IMR-90 (cell line): Measurements from ENCODE around the gene LRRC37B. TPM values are rescaled to one million over a fixed set of nuclear protein-coding genes. Genes with fewer than 3 reads are reported as not detected.

Experiments used
- ATAC-seq: fragments of 200-7000 bp; cut with Tn5 transposase; 2 replicates; pipeline ENCODE4 v1.9.1; 2020; ENCODE audit warnings: low read depth, mild to moderate bottlenecking, moderate library complexity
- BruUV-seq: library from RNA; stranded (reverse); fragments of 400-500 nt; replicated peaks from 2 replicates; lab custom pipeline; 2021; lab: Mats Ljungman, UMichigan
- CTCF ChIA-PET: fragments of 300-600 bp; formaldehyde crosslinking; extraction: SDS; loops from one replicate; lab custom pipeline; 2021; ENCODE audit warnings: antibody characterized with exemption; lab: Yijun Ruan, JAX
- POLR2A ChIA-PET: fragments of 300-600 bp; sonication (Branson Sonifier 250); formaldehyde crosslinking; loops from one replicate; lab custom pipeline; 2022; ENCODE audit warnings: antibody characterized with exemption; ENCODE audit not compliant: unreplicated experiment; lab: Charles Lee
- DNase-seq: peaks from one replicate; pipeline ENCODE4 v3.0.0; 2013
- H2AFZ ChIP-seq: replicated peaks from 2 replicates; pipeline ENCODE3; 2013; ENCODE audit warnings: low read length, mild to moderate bottlenecking; ENCODE audit not compliant: poor library complexity
- H2AK5ac ChIP-seq: 2 replicates; pipeline ENCODE4 v1.6.1; 2013; ENCODE audit warnings: low read depth, low read length, inconsistent platforms
- H2AK9ac ChIP-seq: replicated peaks from 2 replicates; pipeline ENCODE3; 2013; ENCODE audit warnings: mild to moderate bottlenecking, low read depth, low read length, moderate library complexity; ENCODE audit not compliant: poor library complexity
- H2BK120ac ChIP-seq: 2 replicates; pipeline ENCODE4 v1.6.1; 2013; ENCODE audit warnings: low read depth, low read length, inconsistent platforms
- H2BK15ac ChIP-seq: 3 replicates; pipeline ENCODE4 v1.6.1; 2013; ENCODE audit warnings: low read depth, low read length, inconsistent platforms
- H2BK20ac ChIP-seq: 2 replicates; pipeline ENCODE4 v1.6.1; 2013; ENCODE audit warnings: low read depth, mild to moderate bottlenecking, inconsistent platforms, low read length, moderate library complexity
- H2BK5ac ChIP-seq: 2 replicates; pipeline ENCODE4 v1.6.1; 2013; ENCODE audit warnings: mild to moderate bottlenecking, low read depth, low read length, inconsistent platforms; ENCODE audit not compliant: poor library complexity, severe bottlenecking
- H3K14ac ChIP-seq: replicated peaks from 2 replicates; pipeline ENCODE4 v1.6.1; 2013; ENCODE audit warnings: low read depth, low read length, inconsistent platforms
- H3K18ac ChIP-seq: 2 replicates; pipeline ENCODE4 v1.6.1; 2013; ENCODE audit warnings: low read depth, low read length, control low read depth
- H3K23ac ChIP-seq: 2 replicates; pipeline ENCODE4 v1.6.1; 2013; ENCODE audit warnings: low read depth, low read length, inconsistent platforms
- H3K27ac ChIP-seq: 2 replicates; pipeline ENCODE4 v1.5.1; 2013; ENCODE audit warnings: mild to moderate bottlenecking, control low read depth, low read length; ENCODE audit not compliant: insufficient read depth
- H3K27me3 ChIP-seq: 2 replicates; pipeline ENCODE4 v1.6.1; 2013; ENCODE audit warnings: low read length; ENCODE audit not compliant: control insufficient read depth, insufficient read depth
- H3K36me3 ChIP-seq: 2 replicates; pipeline ENCODE4 v1.6.1; 2013; ENCODE audit warnings: low read length, mixed read lengths; ENCODE audit not compliant: control insufficient read depth, insufficient read depth
- H3K4ac ChIP-seq: 2 replicates; pipeline ENCODE4 v1.6.1; 2013; ENCODE audit warnings: low read depth, low read length, inconsistent platforms
- H3K4me1 ChIP-seq: 2 replicates; pipeline ENCODE4 v1.6.1; 2013; ENCODE audit warnings: low read length, mixed read lengths; ENCODE audit not compliant: control insufficient read depth, insufficient read depth
- H3K4me2 ChIP-seq: 2 replicates; pipeline ENCODE4 v1.6.1; 2013; ENCODE audit warnings: low read depth, mild to moderate bottlenecking, control low read depth, low read length, moderate library complexity
- H3K4me3 ChIP-seq: 2 replicates; pipeline ENCODE4 v1.5.1; 2013; ENCODE audit warnings: low read depth, mild to moderate bottlenecking, control low read depth, low read length, moderate library complexity; ENCODE audit not compliant: insufficient read depth
- H3K56ac ChIP-seq: 2 replicates; pipeline ENCODE4 v1.6.1; 2013; ENCODE audit warnings: low read length, inconsistent platforms; ENCODE audit not compliant: insufficient read depth; ENCODE audit errors: extremely low read depth
- H3K79me1 ChIP-seq, 2 experiments: 2 replicates each; pipeline ENCODE4 v1.6.1; 2013; ENCODE audit warnings: low read length in 2 of 2, inconsistent platforms in 1 of 2, low read depth in 1 of 2
- H3K9ac ChIP-seq: 2 replicates; pipeline ENCODE4 v1.6.1; 2013; ENCODE audit warnings: low read depth, low read length, control low read depth
- H3K9me1 ChIP-seq: 2 replicates; pipeline ENCODE4 v1.6.1; 2013; ENCODE audit warnings: low read length, inconsistent platforms; ENCODE audit not compliant: insufficient read depth
- H3K9me3 ChIP-seq: 2 replicates; pipeline ENCODE4 v1.6.1; 2013; ENCODE audit warnings: low read length; ENCODE audit not compliant: control insufficient read depth, insufficient read depth
- H4K20me1 ChIP-seq: 2 replicates; pipeline ENCODE4 v1.6.1; 2013; ENCODE audit warnings: low read length, inconsistent platforms; ENCODE audit not compliant: insufficient read depth
- H4K5ac ChIP-seq: 2 replicates; pipeline ENCODE4 v1.6.1; 2013; ENCODE audit warnings: mild to moderate bottlenecking, low read depth, low read length, control low read depth
- H4K8ac ChIP-seq, 2 experiments: 2 replicates each; pipeline ENCODE4 v1.6.1; 2013; ENCODE audit warnings: low read depth in 2 of 2, low read length in 2 of 2, control low read depth in 1 of 2, inconsistent platforms in 1 of 2
- H4K91ac ChIP-seq: 2 replicates; pipeline ENCODE4 v1.6.1; 2013; ENCODE audit warnings: low read depth, low read length, inconsistent platforms; ENCODE audit not compliant: insufficient read depth
- CTCF ChIP-seq: conservative IDR thresholded peaks from 2 replicates; pipeline ENCODE4 v1.5.1; 2012; ENCODE audit warnings: mild to moderate bottlenecking, low read depth, low read length, improper control_type of control experiment
- FOS ChIP-seq: fragments of 150-350 bp; IDR thresholded peaks from 2 replicates; pipeline ENCODE4 v1.6.1; 2016; ENCODE audit warnings: low read depth, low read length
- NFE2L2 ChIP-seq: fragments of 150-350 bp; IDR thresholded peaks from 2 replicates; pipeline ENCODE4 v1.6.1; 2016; ENCODE audit warnings: low read depth, mild to moderate bottlenecking, low read length
- RFX5 ChIP-seq: IDR thresholded peaks from 2 replicates; pipeline ENCODE4 v1.8.0; 2012; ENCODE audit warnings: low read depth, mild to moderate bottlenecking, low read length, moderate library complexity
- WGBS, 2 experiments: methylation state at CpG; one replicate each; pipeline versions ENCODE4 v1.1.5 to v1.1.7; 2013; ENCODE audit warnings: missing lambda C conversion rate in 2 of 2; ENCODE audit not compliant: insufficient read length in 1 of 2; ENCODE audit errors: extremely low coverage in 2 of 2; 5-methylcytosine and 5-hydroxymethylcytosine counted together
- dilution Hi-C: fragments of 300-500 bp; cut with HindIII; formaldehyde crosslinking; loops from one replicate; pipeline ENCODE4 v1.14.3; 2018; ENCODE audit warnings: low sequenced_read_pairs; ENCODE audit not compliant: unreplicated experiment
- in situ Hi-C: fragments of 300-500 bp; cut with MboI; formaldehyde crosslinking; loops from 3 replicates; pipeline ENCODE4 v1.14.3; 2019; ENCODE audit warnings: low sequenced_read_pairs, inconsistent platforms, mixed read lengths
- intact Hi-C: fragments of 100-400 bp; cut with micrococcal nuclease; formaldehyde crosslinking; loops from 2 replicates; pipeline ENCODE4 v1.10.0; 2022
- polyA plus RNA-seq, 3 experiments: library from polyadenylated mRNA; depleted of rRNA; stranded (reverse); fragments of >200 nt; gene quantifications; 2 replicates each; pipeline ENCODE4 v1.2.3, GENCODE V29; 2012; ENCODE audit warnings: low replicate concordance in 1 of 3
- total RNA-seq: library from RNA; depleted of rRNA; stranded (reverse); fragments of >200 nt; gene quantifications from 2 replicates; pipeline ENCODE4 v1.2.3, GENCODE V29; 2012

The LRRC37B gene
- total and polyA plus RNA-seq, 2 of the 4 experiments (the other 2 are of a cell fraction), result 4.3 to 7.2 TPM

DNA sequence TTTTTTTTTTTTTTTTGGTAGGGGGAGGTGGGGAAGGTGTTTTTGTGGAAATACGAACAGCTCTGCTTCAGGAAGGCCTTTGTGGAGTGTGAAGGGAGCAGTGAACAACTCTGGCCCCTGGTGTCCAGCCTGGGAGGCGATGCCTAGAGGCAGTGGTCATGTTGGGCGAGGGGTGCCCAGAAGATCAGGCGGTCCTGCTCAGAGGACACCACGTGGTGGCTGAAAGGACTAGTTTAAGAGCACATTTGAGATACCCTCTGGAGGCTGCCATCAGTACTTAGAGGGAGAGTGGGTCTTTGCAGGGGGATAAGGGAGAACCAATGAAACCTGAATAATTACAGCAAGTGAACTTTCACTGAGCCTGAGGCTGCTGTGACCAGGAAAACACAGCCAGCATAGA is 95.0 kb downstream of the LRRC37B start:
- dilution Hi-C loops, result no loop called here
- Histone ChIP-seq H2AK5ac (no peak overlapping the region), H3K27ac (no peak overlapping the region), H3K23ac (no peak overlapping the region), H3K4me3 (no peak overlapping the region), H3K9ac (no peak overlapping the region), H2AK9ac (peak overlapping the region; percentile 37), H3K9me3 (no peaks in the 10 kb centered on the region), H3K9me1 (no peaks in the 10 kb centered on the region), H3K14ac (no peak overlapping the region), H4K8ac (no peak overlapping the region), H2BK120ac (no peak overlapping the region), H3K36me3 (no peaks in the 10 kb centered on the region), H2AFZ (peak overlapping the region; percentile 24), H4K20me1 (no peaks in the 10 kb centered on the region), H3K4me2 (no peak overlapping the region), H2BK15ac (no peak overlapping the region), H4K5ac (no peak overlapping the region), H2BK20ac (no peak overlapping the region), H3K4me1 (no peaks in the 10 kb centered on the region), H3K27me3 (peaks cover 4% of the 10 kb centered on the region), H2BK5ac (no peak overlapping the region), H3K79me1 (no peaks in the 10 kb centered on the region), H3K4ac (no peak overlapping the region), H3K18ac (no peak overlapping the region), H3K56ac (no peak overlapping the region), H4K91ac (no peak overlapping the region)
- POLR2A ChIA-PET, result no interaction called here
- ATAC-seq, result no peak
- intact Hi-C loops, result no loop called here
- in situ Hi-C loops, result no loop called here
- CTCF ChIA-PET, result no interaction called here
- no TSS peak for BruUV-seq
- TF ChIP-seq CTCF (no peak), FOS (no peak), NFE2L2 (no peak), RFX5 (no peak)
- WGBS, 2 experiments, result 89% methylated on average over 2 of the region's 5 CpGs; no CpG with 5 or more reads in 1 of the 2 experiments
- DNase-seq, result no peak
